NCI-H146 treated with DMSO at 0.1 percent for 48 hours (cell line): Measurements from ENCODE around the gene FAM107B.
"Not testable (repeated sequence)": the region's sequence is repeated elsewhere in the genome, so short reads cannot be mapped to it uniquely, and the experiment has no call there.

Experiments
- DNase-seq: peaks from one replicate; lab custom pipeline; 2025; ENCODE audit not compliant: unreplicated experiment; lab: John Stamatoyannopoulos, UW

The FAM107B gene

GRCh38 chr10:14604181-14605142, 170.2 kb downstream of the FAM107B start:
- DNase-seq: peak; percentile 80

- peak; percentile 30 for DNase-seq
These were observed 171.1 kb downstream of the FAM107B start for GRCh38 chr10:14603534-14604102.

- peak; percentile 30 for DNase-seq
These were observed 171.7 kb downstream of the FAM107B start for GRCh38 chr10:14602807-14603533.

GRCh38 chr10:14601872-14602725, 172.6 kb downstream of the FAM107B start:
- no peak for DNase-seq

GRCh38 chr10:14601326-14601725, 173.4 kb downstream of the FAM107B start:
- no peak for DNase-seq

- no peak for DNase-seq
These were observed 174.6 kb downstream of the FAM107B start for GRCh38 chr10:14600065-14600464.

- no peak for DNase-seq
These were observed 175.6 kb downstream of the FAM107B start for GRCh38 chr10:14598809-14599764.

GRCh38 chr10:14595526-14596182, 179.0 kb downstream of the FAM107B start:
- no peak for DNase-seq

GRCh38 chr10:14594878-14595525, 179.7 kb downstream of the FAM107B start:
- no peak for DNase-seq

GRCh38 chr10:14593806-14594205, 180.9 kb downstream of the FAM107B start:
- DNase-seq: no peak

- no peak for DNase-seq
These were observed 182.1 kb downstream of the FAM107B start for GRCh38 chr10:14592566-14592965.

GRCh38 chr10:14592026-14592425, 182.7 kb downstream of the FAM107B start:
- no peak for DNase-seq

- DNase-seq: not testable (repeated sequence)
These were observed 185.8 kb downstream of the FAM107B start for GRCh38 chr10:14588938-14589294.

- no peak for DNase-seq
These were observed 186.4 kb downstream of the FAM107B start for GRCh38 chr10:14588084-14588937.

GRCh38 chr10:14587540-14588083, 187.1 kb downstream of the FAM107B start:
- no peak for DNase-seq

GRCh38 chr10:14586901-14587300, 187.8 kb downstream of the FAM107B start:
- DNase-seq: peak; percentile 19
